B cell (primary cell): ENCODE measurements around the gene C10orf90. TPM values are rescaled to one million over a fixed set of nuclear protein-coding genes. Genes with fewer than 3 reads are reported as not detected.

Experiments
- ATAC-seq: fragments of 200-7000 bp; cut with Tn5 transposase; one replicate; pipeline ENCODE4 v1.10.0; 2021; ENCODE audit warnings: low read depth, mild to moderate bottlenecking, moderate number of reproducible peaks, moderate library complexity
- CTCF ChIA-PET: fragments of 350-600 bp; sonication (Branson Sonifier 250); formaldehyde crosslinking; loops from one replicate; lab custom pipeline; 2021; ENCODE audit warnings: antibody characterized with exemption, inconsistent platforms; lab: Charles Lee
- POLR2A ChIA-PET: fragments of 350-600 bp; sonication (Branson Sonifier 250); formaldehyde crosslinking; loops from one replicate; lab custom pipeline; 2021; ENCODE audit warnings: antibody characterized with exemption; lab: Charles Lee
- DNase-seq: peaks from one replicate; pipeline ENCODE4 v3.0.0; 2013
- H2AFZ ChIP-seq: 2 replicates; pipeline ENCODE4 v1.6.1; 2012; ENCODE audit warnings: mild to moderate bottlenecking, low read depth, low read length; ENCODE audit not compliant: insufficient read depth, poor library complexity, severe bottlenecking
- H3K27ac ChIP-seq, 2 donors: 1 replicate in 1 of 2; 2 replicates in 1 of 2; pipeline ENCODE4 v1.5.1; 2012 to 2013; ENCODE audit warnings: low read length in 2 of 2, mild to moderate bottlenecking in 2 of 2, moderate library complexity in 1 of 2
- H3K27me3 ChIP-seq, 4 experiments: fragments of 200-600 bp in 1 of 4; sonication (generic) in 1 of 4; replicated peaks in 1 of 4; 1 replicate in 2 of 4; 2 replicates in 2 of 4; pipeline versions ENCODE4 v1.6.1 to v1.7.0; 2013 to 2016; ENCODE audit warnings: low read length in 3 of 4, mild to moderate bottlenecking in 2 of 4, mixed read lengths in 1 of 4, moderate library complexity in 1 of 4; ENCODE audit not compliant: insufficient read depth in 4 of 4, control insufficient read depth in 3 of 4; ENCODE audit errors: control extremely low read depth in 1 of 4
- H3K36me3 ChIP-seq, 2 experiments: replicated peaks in 1 of 2; 1 replicate in 1 of 2; 2 replicates in 1 of 2; pipeline versions ENCODE4 v1.6.1 to v1.7.1; 2013; ENCODE audit warnings: low read length in 1 of 2; ENCODE audit not compliant: insufficient read depth in 2 of 2, control insufficient read depth in 1 of 2; ENCODE audit errors: control extremely low read depth in 1 of 2, extremely low read depth in 1 of 2
- H3K4me1 ChIP-seq, 2 donors: fragments of 200-600 bp in 1 of 2; sonication (generic) in 1 of 2; 1 replicate in 1 of 2; 2 replicates in 1 of 2; pipeline versions ENCODE4 v1.5.1 to v1.6.1; 2013 to 2017; ENCODE audit warnings: low read length in 2 of 2; ENCODE audit not compliant: control insufficient read depth in 2 of 2, insufficient read depth in 2 of 2
- H3K4me2 ChIP-seq: replicated peaks from 2 replicates; pipeline ENCODE3; 2012; ENCODE audit warnings: mild to moderate bottlenecking, low read depth, low read length; ENCODE audit not compliant: poor library complexity, severe bottlenecking
- H3K4me3 ChIP-seq, 5 experiments: fragments of 200-600 bp in 1 of 5; sonication (generic) in 1 of 5; 1 replicate in 3 of 5; 2 replicates in 2 of 5; pipeline versions ENCODE4 v1.5.1 to v1.7.0; 2011 to 2016; ENCODE audit warnings: low read length in 4 of 5, mild to moderate bottlenecking in 4 of 5, low read depth in 2 of 5, control low read depth in 1 of 5, moderate library complexity in 1 of 5; ENCODE audit not compliant: insufficient read depth in 1 of 5; ENCODE audit errors: control extremely low read depth in 1 of 5, extremely low read depth in 1 of 5
- H3K79me2 ChIP-seq: fragments of 200-600 bp; sonication (generic); one replicate; pipeline ENCODE4 v1.6.0; 2016; ENCODE audit warnings: low read length; ENCODE audit not compliant: control insufficient read depth, insufficient read depth
- H3K9ac ChIP-seq: fragments of 200-600 bp; sonication (generic); 2 replicates; pipeline ENCODE4 v1.6.1; 2017; ENCODE audit warnings: mild to moderate bottlenecking, low read length, moderate library complexity
- H3K9me3 ChIP-seq, 3 donors: one replicate each; pipeline versions ENCODE4 v1.6.1 to v1.7.1; 2013; ENCODE audit warnings: low read length in 2 of 3; ENCODE audit not compliant: control insufficient read depth in 2 of 3, insufficient read depth in 1 of 3; ENCODE audit errors: control extremely low read depth in 1 of 3
- H4K20me1 ChIP-seq: 2 replicates; pipeline ENCODE4 v1.6.0; 2012; ENCODE audit warnings: mild to moderate bottlenecking, low read length; ENCODE audit not compliant: insufficient read depth, control insufficient read depth, poor library complexity, severe bottlenecking
- H3K27ac Mint-ChIP-seq: one replicate; pipeline ENCODE4 v1.8.0; 2021; ENCODE audit warnings: mixed read lengths
- H3K27me3 Mint-ChIP-seq: one replicate; pipeline ENCODE4 v1.8.0; 2021; ENCODE audit warnings: mixed read lengths
- H3K4me1 Mint-ChIP-seq: one replicate; pipeline ENCODE4 v1.8.0; 2021; ENCODE audit warnings: mixed read lengths
- H3K4me3 Mint-ChIP-seq: one replicate; pipeline ENCODE4 v1.8.0; 2021; ENCODE audit warnings: mixed read lengths
- H3K9me3 Mint-ChIP-seq: one replicate; pipeline ENCODE4 v1.8.0; 2022; ENCODE audit warnings: mixed read lengths; ENCODE audit not compliant: insufficient read depth
- EZH2 ChIP-seq: IDR thresholded peaks from 2 replicates; pipeline ENCODE4 v1.6.1; 2012; ENCODE audit warnings: borderline replicate concordance, low read depth, mild to moderate bottlenecking, moderate library complexity, low read length; ENCODE audit not compliant: insufficient read depth, poor library complexity, severe bottlenecking
- WGBS: methylation state at CpG from one replicate; pipeline ENCODE4 v1.1.5; 2013; ENCODE audit warnings: missing lambda C conversion rate; ENCODE audit not compliant: insufficient coverage; 5-methylcytosine and 5-hydroxymethylcytosine counted together
- intact Hi-C: fragments of 100-400 bp; cut with micrococcal nuclease; formaldehyde crosslinking; loops from one replicate; pipeline ENCODE4 v1.10.0; 2022
- polyA plus RNA-seq: library from polyadenylated mRNA; depleted of rRNA; stranded (reverse); fragments of >200 nt; gene quantifications from 2 replicates; pipeline ENCODE4 v1.2.3, GENCODE V29; 2012
- total RNA-seq, 2 donors: library from RNA; stranded (reverse); fragments of 120-200 nt in 1 of 2; gene quantifications; 1 replicate in 1 of 2; 2 replicates in 1 of 2; pipeline versions ENCODE4 v1.2.3 to v1.2.4, GENCODE V29; 2013 to 2022
- TF ChIP-seq, protein P1 (sequence below): fragments of 200-600 bp; IDR thresholded peaks from one replicate; pipeline ENCODE4 v1.8.0; 2022; ENCODE audit warnings: antibody characterized with exemption, mild to moderate bottlenecking

Gene C10orf90
- total and polyA plus RNA-seq, 2 donors (not counting 1 experiment from before 2014, with no cell fraction given): not detected

DNA sequence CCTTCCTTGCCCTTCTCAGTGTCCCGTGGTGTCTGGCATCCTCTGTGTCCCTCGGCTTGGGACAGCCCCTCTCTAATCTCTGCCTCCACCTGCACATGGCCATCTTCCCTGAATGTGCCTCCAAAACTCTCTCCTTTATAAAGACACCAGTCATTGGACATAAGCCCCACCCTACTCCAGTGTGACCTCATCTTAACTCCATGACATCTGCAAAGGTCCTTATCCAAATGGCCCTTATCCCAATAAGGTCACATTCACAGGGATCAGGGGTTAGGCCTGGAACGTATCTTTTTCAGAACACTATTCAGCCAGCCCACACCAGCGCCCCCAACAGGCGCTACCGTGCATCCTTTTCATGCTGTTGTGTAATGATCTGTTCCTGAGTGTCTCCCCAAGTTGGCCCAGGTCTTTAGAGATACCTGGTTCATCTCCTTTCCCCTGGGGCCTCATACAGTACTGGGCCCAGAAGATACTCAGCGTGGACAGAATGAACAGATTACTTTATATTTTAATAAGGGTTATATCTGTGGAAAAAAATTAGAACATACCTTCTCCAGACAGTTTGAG, 149.7 kb downstream of the C10orf90 start:
- TF ChIP-seq EZH2: no peak
- TF ChIP-seq, protein P1, sequence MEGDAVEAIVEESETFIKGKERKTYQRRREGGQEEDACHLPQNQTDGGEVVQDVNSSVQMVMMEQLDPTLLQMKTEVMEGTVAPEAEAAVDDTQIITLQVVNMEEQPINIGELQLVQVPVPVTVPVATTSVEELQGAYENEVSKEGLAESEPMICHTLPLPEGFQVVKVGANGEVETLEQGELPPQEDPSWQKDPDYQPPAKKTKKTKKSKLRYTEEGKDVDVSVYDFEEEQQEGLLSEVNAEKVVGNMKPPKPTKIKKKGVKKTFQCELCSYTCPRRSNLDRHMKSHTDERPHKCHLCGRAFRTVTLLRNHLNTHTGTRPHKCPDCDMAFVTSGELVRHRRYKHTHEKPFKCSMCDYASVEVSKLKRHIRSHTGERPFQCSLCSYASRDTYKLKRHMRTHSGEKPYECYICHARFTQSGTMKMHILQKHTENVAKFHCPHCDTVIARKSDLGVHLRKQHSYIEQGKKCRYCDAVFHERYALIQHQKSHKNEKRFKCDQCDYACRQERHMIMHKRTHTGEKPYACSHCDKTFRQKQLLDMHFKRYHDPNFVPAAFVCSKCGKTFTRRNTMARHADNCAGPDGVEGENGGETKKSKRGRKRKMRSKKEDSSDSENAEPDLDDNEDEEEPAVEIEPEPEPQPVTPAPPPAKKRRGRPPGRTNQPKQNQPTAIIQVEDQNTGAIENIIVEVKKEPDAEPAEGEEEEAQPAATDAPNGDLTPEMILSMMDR: no peak
- H3K4me2 ChIP-seq: no peak overlapping the region
- POLR2A ChIA-PET: no interaction called here

DNA sequence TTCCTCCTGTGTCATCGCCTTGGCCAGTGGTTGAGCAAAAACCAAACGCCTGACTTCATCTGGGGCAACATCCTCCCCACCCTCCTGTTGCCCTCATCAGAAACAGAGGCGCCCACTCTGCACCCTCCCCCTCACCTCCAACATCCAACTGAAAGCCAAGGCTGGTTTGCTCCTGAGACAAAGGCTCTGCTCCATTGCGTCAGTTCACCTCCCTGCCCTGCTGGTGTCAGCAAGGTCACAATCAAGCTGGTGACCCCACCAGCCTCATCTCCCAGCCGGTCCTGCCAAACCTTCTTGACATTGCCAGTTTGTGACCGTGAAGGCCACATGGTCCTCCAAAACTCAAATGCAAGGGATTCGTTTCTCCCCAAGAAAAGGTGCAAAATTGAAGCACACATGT, 150.5 kb downstream of the C10orf90 start:
- ATAC-seq (no peak), DNase-seq (no peak)
- Histone ChIP-seq H3K9me3 (peaks cover 0 to 4% (median 0%) of the 10 kb centered on the region in 3 donors), H3K4me2 (no peak overlapping the region), H3K79me2 (no peaks in the 10 kb centered on the region), H3K9ac (no peak overlapping the region), H2AFZ (no peak overlapping the region), H3K27me3 (no peaks in the 10 kb centered on the region), H3K36me3 (no peaks in the 10 kb centered on the region), H3K27ac (no peak overlapping the region), H3K4me3 (no peak overlapping the region), H3K4me1 (no peaks in the 10 kb centered on the region), H4K20me1 (no peaks in the 10 kb centered on the region)
- Mint-ChIP-seq H3K4me3 (no peak overlapping the region), H3K27ac (no peak overlapping the region), H3K27me3 (no peaks in the 10 kb centered on the region), H3K4me1 (no peaks in the 10 kb centered on the region), H3K9me3 (no peaks in the 10 kb centered on the region)
- TF ChIP-seq, protein P1: no peak
- no peak for TF ChIP-seq EZH2
- ChIA-PET POLR2A (no interaction called here), CTCF (no interaction called here)
- intact Hi-C loops: no loop called here
- 81% methylated on average over 5 of the region's 7 CpGs for WGBS

More for the DNA sequence above, 149.7 kb downstream of the C10orf90 start:
- WGBS: 81% methylated on average over 3 of the region's 7 CpGs
- no peak overlapping the region for H3K9ac ChIP-seq
- no peaks in the 10 kb centered on the region for H4K20me1 ChIP-seq
- Mint-ChIP-seq H3K4me1 (no peaks in the 10 kb centered on the region), H3K9me3 (no peaks in the 10 kb centered on the region), H3K27me3 (no peaks in the 10 kb centered on the region), H3K27ac (no peak overlapping the region), H3K4me3 (no peak overlapping the region)
- no peak overlapping the region for H3K27ac ChIP-seq
- H3K79me2 ChIP-seq: no peaks in the 10 kb centered on the region
- H3K27me3 ChIP-seq: no peaks in the 10 kb centered on the region
- H3K9me3 ChIP-seq: peaks cover 0 to 4% (median 0%) of the 10 kb centered on the region in 3 donors
- H2AFZ ChIP-seq: no peak overlapping the region
- H3K36me3 ChIP-seq: no peaks in the 10 kb centered on the region
- DNase-seq: no peak
- H3K4me3 ChIP-seq: no peak overlapping the region
- CTCF ChIA-PET: no interaction called here
- ATAC-seq: no peak
- intact Hi-C loops: no loop called here
- H3K4me1 ChIP-seq: no peaks in the 10 kb centered on the region
